ENCODE results near the gene AKT2. TPM values are rescaled to one million over a fixed set of nuclear protein-coding genes. Genes with fewer than 3 reads are reported as not detected.
A peak's percentile ranks its signal among the peaks of the same experiment; 100 is the strongest.

The AKT2 gene
- total RNA-seq, 1 experiment from 2014 or later = 150 TPM

DNA sequence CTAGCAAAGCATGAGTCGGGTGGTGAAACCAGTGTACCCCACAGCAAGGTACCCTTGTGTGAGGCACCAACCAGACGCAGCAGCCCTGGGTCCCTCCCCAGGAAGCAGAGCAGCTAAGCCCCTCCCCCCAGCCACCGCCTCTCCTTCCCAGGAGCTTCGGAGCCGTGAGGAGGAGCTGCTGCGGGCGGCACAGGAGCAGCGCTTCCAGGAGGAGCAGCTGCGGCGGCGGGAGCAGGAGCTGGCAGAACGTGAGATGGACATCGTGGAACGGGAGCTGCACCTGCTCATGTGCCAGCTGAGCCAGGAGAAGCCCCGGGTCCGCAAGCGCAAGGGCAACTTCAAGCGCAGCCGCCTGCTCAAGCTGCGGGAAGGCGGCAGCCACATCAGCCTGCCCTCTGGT lies 79.4 kb downstream of the AKT2 start:
- Mint-ChIP-seq H3K4me1 (peaks cover 6 to 11% of the 10 kb centered on the region in 2 experiments), H3K27ac (no peak overlapping the region)
- DNase-seq = peak; percentile 41

More for the DNA sequence above, 79.4 kb downstream of the AKT2 start:
- Histone ChIP-seq H3K56ac (ENCODE audit: insufficient read length, low read depth, low read length) (no peak overlapping the region), H3K79me1 (ENCODE audit: insufficient read depth, low read depth, low read length, poor library complexity, severe bottlenecking) (no peaks in the 10 kb centered on the region), H4K20me1 (ENCODE audit: control insufficient read depth, insufficient read depth, insufficient read length) (no peaks in the 10 kb centered on the region), H2AK5ac (ENCODE audit: insufficient read length, low read length) (no peak overlapping the region), H2AFZ (ENCODE audit: low read length) (no peak overlapping the region), H2BK12ac (ENCODE audit: insufficient read length, low read depth, low read length) (no peak overlapping the region), H2BK15ac (ENCODE audit: low read depth, low read length) (no peak overlapping the region), H3K18ac (ENCODE audit: insufficient read length, low read depth, low read length) (no peak overlapping the region), H3K9me3 (ENCODE audit: control insufficient read depth, low read depth, low read length) (no peaks in the 10 kb centered on the region), H3K23me2 (ENCODE audit: insufficient read length, low read depth, low read length, poor library complexity, severe bottlenecking) (no peaks in the 10 kb centered on the region), H3T11ph (ENCODE audit: low read length) (no peak overlapping the region), H2BK5ac (ENCODE audit: insufficient read length, low read length) (no peak overlapping the region), H3K27me3 (ENCODE audit: insufficient read depth, low read length) (no peaks in the 10 kb centered on the region), H2BK120ac (ENCODE audit: low read depth, low read length, poor library complexity, severe bottlenecking) (no peak overlapping the region), H4K8ac (replicated peaks; ENCODE audit: insufficient read length, low read depth, low read length) (no peak overlapping the region), H3K4me2 (ENCODE audit: insufficient read depth, insufficient read length, low read length) (no peak overlapping the region), H4K91ac (ENCODE audit: insufficient read length, low read depth, low read length) (no peak overlapping the region), H3K27ac (ENCODE audit: insufficient read length, low read depth, low read length) (no peak overlapping the region), H3K14ac (ENCODE audit: insufficient read depth, low read length) (no peak overlapping the region; the same call in 1 of the 2 replicates), H3K9ac (ENCODE audit: extremely low read depth, insufficient read length, low read length) (no peak overlapping the region), H3K4ac (ENCODE audit: low read depth, low read length) (no peak overlapping the region), H2BK20ac (ENCODE audit: low read depth, low read length, poor library complexity, severe bottlenecking) (no peak overlapping the region), H3K4me1 (ENCODE audit: insufficient read depth, low read length) (no peaks in the 10 kb centered on the region), H4K5ac (ENCODE audit: insufficient read length, low read depth, low read length) (no peak overlapping the region), H3K79me2 (ENCODE audit: insufficient read depth, low read length) (no peaks in the 10 kb centered on the region), H3K23ac (ENCODE audit: insufficient read length, low read depth, low read length) (no peak overlapping the region)
- TF ChIP-seq, protein P1, sequence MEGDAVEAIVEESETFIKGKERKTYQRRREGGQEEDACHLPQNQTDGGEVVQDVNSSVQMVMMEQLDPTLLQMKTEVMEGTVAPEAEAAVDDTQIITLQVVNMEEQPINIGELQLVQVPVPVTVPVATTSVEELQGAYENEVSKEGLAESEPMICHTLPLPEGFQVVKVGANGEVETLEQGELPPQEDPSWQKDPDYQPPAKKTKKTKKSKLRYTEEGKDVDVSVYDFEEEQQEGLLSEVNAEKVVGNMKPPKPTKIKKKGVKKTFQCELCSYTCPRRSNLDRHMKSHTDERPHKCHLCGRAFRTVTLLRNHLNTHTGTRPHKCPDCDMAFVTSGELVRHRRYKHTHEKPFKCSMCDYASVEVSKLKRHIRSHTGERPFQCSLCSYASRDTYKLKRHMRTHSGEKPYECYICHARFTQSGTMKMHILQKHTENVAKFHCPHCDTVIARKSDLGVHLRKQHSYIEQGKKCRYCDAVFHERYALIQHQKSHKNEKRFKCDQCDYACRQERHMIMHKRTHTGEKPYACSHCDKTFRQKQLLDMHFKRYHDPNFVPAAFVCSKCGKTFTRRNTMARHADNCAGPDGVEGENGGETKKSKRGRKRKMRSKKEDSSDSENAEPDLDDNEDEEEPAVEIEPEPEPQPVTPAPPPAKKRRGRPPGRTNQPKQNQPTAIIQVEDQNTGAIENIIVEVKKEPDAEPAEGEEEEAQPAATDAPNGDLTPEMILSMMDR (conservative IDR thresholded peaks at IDR 0.05) = no peak
- Mint-ChIP-seq H3K36me3 (ENCODE audit: insufficient read depth in 1 of 3, low read depth in 3 of 3) (peaks cover 5 to 23% (median 21%) of the 10 kb centered on the region in 3 experiments; a peak in 6 of 7 replicates), H3K27me3 (ENCODE audit: low read depth) (no peaks in the 10 kb centered on the region), H3K4me3 (no peak overlapping the region), H3K9me3 (no peaks in the 10 kb centered on the region)
- no CpG with 5 or more reads among the region's 21 CpGs for WGBS (ENCODE audit: extremely low coverage, insufficient read length, low lambda C conversion rate)
